Articular chondrocyte of knee joint (primary cell): ENCODE measurements around the gene C5orf52. TPM values are rescaled to one million over a fixed set of nuclear protein-coding genes. Genes with fewer than 3 reads are reported as not detected.

Source experiments
- total RNA-seq: library from RNA; depleted of rRNA; stranded (reverse); fragments of >200 nt; gene quantifications from 2 replicates; pipeline ENCODE4 v1.2.3, GENCODE V29; 2012

C5orf52 gene
- not detected in 2 replicates for total RNA-seq

DNA sequence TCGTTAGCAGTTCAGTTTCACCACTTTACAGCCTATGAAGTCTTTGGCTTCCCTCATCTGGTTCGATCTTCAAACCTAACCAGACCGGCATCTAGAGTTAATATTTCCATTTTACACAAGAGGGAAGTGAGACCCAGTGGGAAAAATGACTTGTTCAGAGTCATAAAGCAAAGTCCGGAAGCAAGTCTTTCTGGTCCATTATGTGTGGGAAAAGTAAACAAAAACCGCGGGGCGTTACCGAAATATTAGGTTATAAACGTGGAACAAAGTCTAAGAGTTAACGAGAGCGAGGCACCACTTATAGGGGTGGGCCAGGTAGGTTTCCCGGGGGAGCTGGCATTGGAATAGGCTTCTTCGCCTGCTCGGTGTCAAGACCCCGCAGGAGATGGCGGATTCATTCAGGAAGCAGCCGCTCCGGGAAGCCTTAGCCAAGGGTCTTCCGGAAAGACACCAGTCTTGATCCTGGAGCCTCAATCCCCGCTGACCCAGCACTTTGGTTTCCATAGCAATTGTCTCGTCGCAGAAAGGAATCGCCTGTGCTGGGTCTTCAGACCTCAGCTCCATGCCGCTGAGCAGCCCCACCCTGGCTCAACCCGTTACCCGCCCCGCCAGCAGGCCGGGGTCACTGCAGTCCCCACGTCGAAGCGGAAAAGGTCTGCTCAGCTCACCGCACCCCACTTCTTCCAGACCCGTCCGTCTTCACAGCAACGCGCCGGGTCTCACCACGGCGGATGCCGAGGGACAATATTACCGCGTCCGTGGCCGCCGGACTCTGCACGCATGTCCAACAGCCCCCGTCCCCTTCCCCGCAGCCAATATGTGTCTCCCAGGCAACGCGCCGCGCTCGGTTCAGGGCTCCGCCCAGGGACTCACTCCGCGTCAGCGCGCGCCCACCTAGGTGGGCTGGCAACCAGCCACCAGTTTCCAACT lies at the start of gene C5orf52:
TSS of gene C5orf52 (plus strand) at position 872 of the 930 bp plus-strand sequence. CDS start 82 bp downstream, outside the sequence.

GRCh38 chr5:157652377-157652692 lies 19.0 kb upstream of the C5orf52 start, which contains the start of gene SOX30:
Gene SOX30 (minus strand): TSS chr5:157652438. CDS start chr5:157652078, 360 bp downstream.

Other genes with a start within 250 kb of the C5orf52 start
- gene NIPAL4, start 211.3 kb upstream of the C5orf52 start, total RNA-seq: under 0.01 TPM in 1 of 2 replicates, not detected in the other
- gene ADAM19, start 95.8 kb upstream of the C5orf52 start, total RNA-seq: 3.1 and 6.3 TPM in 2 replicates
- gene SOX30, start 19.1 kb upstream of the C5orf52 start, total RNA-seq: under 0.01 TPM in 1 of 2 replicates, not detected in the other
- gene THG1L, start 59.9 kb downstream of the C5orf52 start, total RNA-seq: 18.9 and 21.6 TPM in 2 replicates
- 3.9 and 5.5 TPM in 2 replicates for gene LSM11, start 72.2 kb downstream of the C5orf52 start, total RNA-seq
- 83.0 and 97.1 TPM in 2 replicates for gene CLINT1, start 187.6 kb downstream of the C5orf52 start, total RNA-seq